Measurements from ENCODE around the gene SLC7A9. TPM values are rescaled to one million over a fixed set of nuclear protein-coding genes. Genes with fewer than 3 reads are reported as not detected.

SLC7A9 gene
- polyA plus RNA-seq, 3 donors = 0.13 TPM; not detected in 2

- Mint-ChIP-seq H3K27ac (no peak overlapping the region), H3K9me3 (no peaks in the 10 kb centered on the region), H3K4me1 (peaks cover 2% of the 10 kb centered on the region), H3K4me3 (no peak overlapping the region), H3K36me3 (peaks cover 12 to 42% of the 10 kb centered on the region in 2 donors), H3K27me3 (ENCODE audit: low read depth in 3 of 3) (no peaks in the 10 kb centered on the region)
- no peaks in the 10 kb centered on the region for H4K20me1 ChIP-seq (ENCODE audit: insufficient read depth, low read length)
- TF ChIP-seq CTCF (IDR thresholded peaks at IDR 0.05) = no peak
- no peak overlapping the region for H3K27ac ChIP-seq (ENCODE audit: low read depth in 1 of 2, low read length in 2 of 2)
- no peak overlapping the region for H2AFZ ChIP-seq (ENCODE audit: insufficient read depth, low read depth, low read length, poor library complexity, severe bottlenecking)
- intact Hi-C loops (cut with micrococcal nuclease) = no loop called here
- peaks cover 11 to 23% of the 10 kb centered on the region in 2 donors for H3K36me3 ChIP-seq (replicated peaks in 1 of 2; ENCODE audit: control insufficient read depth in 1 of 2, insufficient read depth in 2 of 2, low read length in 2 of 2)
- no CpG with 5 or more reads among the region's 8 CpGs for WGBS (ENCODE audit: insufficient coverage)
- no peaks in the 10 kb centered on the region for H3K4me1 ChIP-seq (ENCODE audit: control insufficient read depth in 1 of 2, insufficient read depth in 2 of 2, low read length in 2 of 2)
- H3K9ac ChIP-seq (ENCODE audit: insufficient read depth, low read length, poor library complexity, severe bottlenecking) = no peak overlapping the region
- H3K4me2 ChIP-seq (replicated peaks; ENCODE audit: extremely low read depth, low read length, poor library complexity, severe bottlenecking) = no peak overlapping the region
- no peaks in the 10 kb centered on the region for H3K79me2 ChIP-seq (ENCODE audit: insufficient read depth, low read length)
- H3K9me3 ChIP-seq (replicated peaks in 1 of 2; ENCODE audit: control insufficient read depth in 1 of 2, insufficient read depth in 1 of 2, low read length in 2 of 2) = no peaks in the 10 kb centered on the region
- no peaks in the 10 kb centered on the region for H3K27me3 ChIP-seq (ENCODE audit: control insufficient read depth in 2 of 2, insufficient read depth in 2 of 2, low read length in 2 of 2)
- no peak overlapping the region for H3K4me3 ChIP-seq (replicated peaks in 1 of 3; ENCODE audit: low read depth in 2 of 3, low read length in 3 of 3)
- no peak for DNase-seq
Measured at GRCh38 chr19:32917616-32917996, 48.0 kb upstream of the SLC7A9 start.

DNA sequence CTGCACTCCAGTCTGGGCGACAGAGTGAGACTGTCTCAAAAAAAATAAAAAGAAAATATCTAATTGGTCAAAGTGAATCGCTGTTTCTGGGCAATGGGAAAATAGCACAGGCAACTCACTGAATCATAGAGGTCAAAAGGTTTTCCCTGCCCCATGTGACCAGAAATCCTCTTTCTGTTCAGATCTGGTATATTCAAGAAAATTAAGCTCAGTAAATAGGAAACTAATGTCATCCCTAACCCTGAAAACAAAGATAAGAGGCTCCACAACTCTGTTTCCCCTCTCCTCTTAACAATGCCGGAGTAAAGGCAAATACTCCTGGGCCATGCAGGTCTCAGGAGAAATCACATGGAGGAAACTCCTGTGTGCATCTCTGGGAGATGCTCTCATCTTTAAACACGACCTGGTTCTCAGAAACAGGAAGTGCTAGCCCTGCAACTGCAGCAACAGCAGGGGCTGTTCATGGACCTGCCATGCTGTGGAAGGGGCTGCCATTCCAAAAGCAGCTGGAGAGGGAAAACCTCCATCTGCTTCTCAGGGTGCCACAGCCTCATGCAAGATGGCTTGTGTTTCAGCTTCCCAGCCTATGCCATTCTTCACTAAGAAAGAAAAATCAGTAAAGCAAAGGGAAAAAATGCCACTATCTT lies 47.5 kb upstream of the SLC7A9 start:
- H3K79me2 ChIP-seq (ENCODE audit: insufficient read depth, low read length) = no peaks in the 10 kb centered on the region
- Mint-ChIP-seq H3K4me3 (no peak overlapping the region), H3K27ac (peak overlapping the region in 1 of 7 donors; percentile 41), H3K9me3 (no peaks in the 10 kb centered on the region), H3K4me1 (peaks cover 2% of the 10 kb centered on the region), H3K36me3 (peaks cover 16 to 38% of the 10 kb centered on the region in 2 donors), H3K27me3 (ENCODE audit: low read depth in 3 of 3) (no peaks in the 10 kb centered on the region)
- TF ChIP-seq CTCF (IDR thresholded peaks at IDR 0.05) = no peak
- no peaks in the 10 kb centered on the region for H3K4me1 ChIP-seq (ENCODE audit: control insufficient read depth in 1 of 2, insufficient read depth in 2 of 2, low read length in 2 of 2)
- no peak overlapping the region for H3K4me3 ChIP-seq (replicated peaks in 1 of 3; ENCODE audit: low read depth in 2 of 3, low read length in 3 of 3)
- no peaks in the 10 kb centered on the region for H3K9me3 ChIP-seq (replicated peaks in 1 of 2; ENCODE audit: control insufficient read depth in 1 of 2, insufficient read depth in 1 of 2, low read length in 2 of 2)
- peaks cover 11 to 23% of the 10 kb centered on the region in 2 donors for H3K36me3 ChIP-seq (replicated peaks in 1 of 2; ENCODE audit: control insufficient read depth in 1 of 2, insufficient read depth in 2 of 2, low read length in 2 of 2)
- WGBS (ENCODE audit: insufficient coverage) = 53% methylated on average over 2 of the region's 4 CpGs
- no peak overlapping the region for H2AFZ ChIP-seq (ENCODE audit: insufficient read depth, low read depth, low read length, poor library complexity, severe bottlenecking)
- no peaks in the 10 kb centered on the region for H4K20me1 ChIP-seq (ENCODE audit: insufficient read depth, low read length)
- intact Hi-C loops (cut with micrococcal nuclease) = no loop called here
- no peak overlapping the region for H3K27ac ChIP-seq (ENCODE audit: low read depth in 1 of 2, low read length in 2 of 2)
- no peak overlapping the region for H3K4me2 ChIP-seq (replicated peaks; ENCODE audit: extremely low read depth, low read length, poor library complexity, severe bottlenecking)
- no peaks in the 10 kb centered on the region for H3K27me3 ChIP-seq (ENCODE audit: control insufficient read depth in 2 of 2, insufficient read depth in 2 of 2, low read length in 2 of 2)
- no peak overlapping the region for H3K9ac ChIP-seq (ENCODE audit: insufficient read depth, low read length, poor library complexity, severe bottlenecking)
- no peak for DNase-seq

Data from CD14-positive monocyte (primary cell).